NB4 (cell line): ENCODE data around the gene LRP10.

Source experiments
- DNase-seq: peaks from one replicate; pipeline ENCODE4 v3.0.0; 2010; ENCODE audit warnings: low read depth
- H3K4me3 ChIP-seq: one replicate; pipeline ENCODE4 v1.5.1; 2011; ENCODE audit warnings: mild to moderate bottlenecking, low read depth, low read length, moderate library complexity
- MYC ChIP-seq: IDR thresholded peaks from 2 replicates; pipeline ENCODE4 v1.6.1; 2011; ENCODE audit warnings: low read depth, low read length
- POLR2A ChIP-seq: IDR thresholded peaks from 2 replicates; pipeline ENCODE4 v1.6.1; 2011; ENCODE audit warnings: mild to moderate bottlenecking; ENCODE audit not compliant: insufficient read length; ENCODE audit errors: extremely low read depth
- TF ChIP-seq, protein P1 (sequence below): IDR thresholded peaks from 2 replicates; pipeline ENCODE4 v1.6.1; 2011; ENCODE audit warnings: low read depth, low read length
- TF ChIP-seq, protein P2 (sequence below): IDR thresholded peaks from one replicate; pipeline ENCODE4 v1.5.1; 2012; ENCODE audit warnings: low read depth, low read length

LRP10 gene

DNA sequence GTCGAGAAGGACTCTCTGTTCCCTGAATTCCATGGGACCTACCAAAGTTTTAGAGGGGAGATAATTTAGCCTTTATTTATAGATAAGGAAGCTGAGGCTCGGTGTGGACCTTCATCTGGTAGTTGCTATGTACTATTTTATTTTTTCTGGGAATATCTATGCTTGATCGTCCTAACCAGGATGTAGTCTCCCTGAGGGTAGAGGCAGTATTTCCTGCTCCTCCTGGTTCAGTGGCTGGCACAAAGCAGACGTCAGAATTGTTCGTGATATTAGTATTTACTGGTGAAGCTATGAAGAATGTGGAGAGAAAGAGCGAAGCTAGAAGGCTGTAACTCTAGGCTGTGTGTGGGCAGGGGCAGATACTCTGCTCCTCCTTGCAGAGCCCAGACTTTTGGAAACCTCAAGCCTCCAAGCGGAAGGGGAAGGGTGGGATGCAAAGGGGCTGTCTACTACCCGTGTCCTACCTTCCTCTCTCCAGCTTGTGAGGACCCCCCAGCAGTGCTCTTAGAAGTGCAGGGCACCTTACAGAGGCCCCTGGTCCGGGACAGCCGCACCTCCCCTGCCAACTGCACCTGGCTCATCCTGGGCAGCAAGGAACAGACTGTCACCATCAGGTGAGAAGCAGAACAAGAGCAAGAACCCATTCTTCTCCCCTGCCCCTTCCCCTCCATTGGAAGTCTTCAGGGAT, 1.4 kb downstream of the LRP10 start:
- H3K4me3 ChIP-seq: peak overlapping the region; percentile 69
- TF ChIP-seq, protein P1, sequence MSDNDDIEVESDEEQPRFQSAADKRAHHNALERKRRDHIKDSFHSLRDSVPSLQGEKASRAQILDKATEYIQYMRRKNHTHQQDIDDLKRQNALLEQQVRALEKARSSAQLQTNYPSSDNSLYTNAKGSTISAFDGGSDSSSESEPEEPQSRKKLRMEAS: no peak
- TF ChIP-seq POLR2A (no peak), MYC (no peak)
- TF ChIP-seq, protein P2, sequence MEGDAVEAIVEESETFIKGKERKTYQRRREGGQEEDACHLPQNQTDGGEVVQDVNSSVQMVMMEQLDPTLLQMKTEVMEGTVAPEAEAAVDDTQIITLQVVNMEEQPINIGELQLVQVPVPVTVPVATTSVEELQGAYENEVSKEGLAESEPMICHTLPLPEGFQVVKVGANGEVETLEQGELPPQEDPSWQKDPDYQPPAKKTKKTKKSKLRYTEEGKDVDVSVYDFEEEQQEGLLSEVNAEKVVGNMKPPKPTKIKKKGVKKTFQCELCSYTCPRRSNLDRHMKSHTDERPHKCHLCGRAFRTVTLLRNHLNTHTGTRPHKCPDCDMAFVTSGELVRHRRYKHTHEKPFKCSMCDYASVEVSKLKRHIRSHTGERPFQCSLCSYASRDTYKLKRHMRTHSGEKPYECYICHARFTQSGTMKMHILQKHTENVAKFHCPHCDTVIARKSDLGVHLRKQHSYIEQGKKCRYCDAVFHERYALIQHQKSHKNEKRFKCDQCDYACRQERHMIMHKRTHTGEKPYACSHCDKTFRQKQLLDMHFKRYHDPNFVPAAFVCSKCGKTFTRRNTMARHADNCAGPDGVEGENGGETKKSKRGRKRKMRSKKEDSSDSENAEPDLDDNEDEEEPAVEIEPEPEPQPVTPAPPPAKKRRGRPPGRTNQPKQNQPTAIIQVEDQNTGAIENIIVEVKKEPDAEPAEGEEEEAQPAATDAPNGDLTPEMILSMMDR: no peak
- no peak for DNase-seq

DNA sequence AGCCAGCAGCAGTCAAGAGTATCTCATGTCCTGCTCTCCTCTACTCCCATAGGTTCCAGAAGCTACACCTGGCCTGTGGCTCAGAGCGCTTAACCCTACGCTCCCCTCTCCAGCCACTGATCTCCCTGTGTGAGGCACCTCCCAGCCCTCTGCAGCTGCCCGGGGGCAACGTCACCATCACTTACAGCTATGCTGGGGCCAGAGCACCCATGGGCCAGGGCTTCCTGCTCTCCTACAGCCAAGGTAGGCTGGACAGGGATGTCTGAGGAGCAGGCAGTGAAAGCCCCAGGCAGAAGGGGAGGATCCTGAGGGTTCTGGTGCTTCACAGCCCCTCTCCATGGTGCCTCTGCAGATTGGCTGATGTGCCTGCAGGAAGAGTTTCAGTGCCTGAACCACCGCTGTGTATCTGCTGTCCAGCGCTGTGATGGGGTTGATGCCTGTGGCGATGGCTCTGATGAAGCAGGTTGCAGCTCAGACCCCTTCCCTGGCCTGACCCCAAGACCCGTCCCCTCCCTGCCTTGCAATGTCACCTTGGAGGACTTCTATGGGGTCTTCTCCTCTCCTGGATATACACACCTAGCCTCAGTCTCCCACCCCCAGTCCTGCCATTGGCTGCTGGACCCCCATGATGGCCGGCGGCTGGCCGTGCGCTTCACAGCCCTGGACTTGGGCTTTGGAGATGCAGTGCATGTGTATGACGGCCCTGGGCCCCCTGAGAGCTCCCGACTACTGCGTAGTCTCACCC, 3.6 kb downstream of the LRP10 start:
- TF ChIP-seq, protein P2: no peak
- no peak for TF ChIP-seq POLR2A
- H3K4me3 ChIP-seq: no peak overlapping the region
- no peak for DNase-seq

DNA sequence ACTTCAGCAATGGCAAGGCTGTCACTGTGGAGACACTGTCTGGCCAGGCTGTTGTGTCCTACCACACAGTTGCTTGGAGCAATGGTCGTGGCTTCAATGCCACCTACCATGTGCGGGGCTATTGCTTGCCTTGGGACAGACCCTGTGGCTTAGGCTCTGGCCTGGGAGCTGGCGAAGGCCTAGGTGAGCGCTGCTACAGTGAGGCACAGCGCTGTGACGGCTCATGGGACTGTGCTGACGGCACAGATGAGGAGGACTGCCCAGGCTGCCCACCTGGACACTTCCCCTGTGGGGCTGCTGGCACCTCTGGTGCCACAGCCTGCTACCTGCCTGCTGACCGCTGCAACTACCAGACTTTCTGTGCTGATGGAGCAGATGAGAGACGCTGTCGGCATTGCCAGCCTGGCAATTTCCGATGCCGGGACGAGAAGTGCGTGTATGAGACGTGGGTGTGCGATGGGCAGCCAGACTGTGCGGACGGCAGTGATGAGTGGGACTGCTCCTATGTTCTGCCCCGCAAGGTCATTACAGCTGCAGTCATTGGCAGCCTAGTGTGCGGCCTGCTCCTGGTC, 4.3 kb downstream of the LRP10 start:
- DNase-seq: no peak
- TF ChIP-seq, protein P2: no peak
- TF ChIP-seq, protein P1: no peak
- TF ChIP-seq MYC: no peak
- TF ChIP-seq POLR2A: no peak
- no peak overlapping the region for H3K4me3 ChIP-seq

DNA sequence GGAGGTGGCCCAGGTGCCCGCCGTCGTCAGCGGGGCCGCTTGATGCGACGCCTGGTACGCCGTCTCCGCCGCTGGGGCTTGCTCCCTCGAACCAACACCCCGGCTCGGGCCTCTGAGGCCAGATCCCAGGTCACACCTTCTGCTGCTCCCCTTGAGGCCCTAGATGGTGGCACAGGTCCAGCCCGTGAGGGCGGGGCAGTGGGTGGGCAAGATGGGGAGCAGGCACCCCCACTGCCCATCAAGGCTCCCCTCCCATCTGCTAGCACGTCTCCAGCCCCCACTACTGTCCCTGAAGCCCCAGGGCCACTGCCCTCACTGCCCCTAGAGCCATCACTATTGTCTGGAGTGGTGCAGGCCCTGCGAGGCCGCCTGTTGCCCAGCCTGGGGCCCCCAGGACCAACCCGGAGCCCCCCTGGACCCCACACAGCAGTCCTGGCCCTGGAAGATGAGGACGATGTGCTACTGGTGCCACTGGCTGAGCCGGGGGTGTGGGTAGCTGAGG, 5.5 kb downstream of the LRP10 start:
- TF ChIP-seq, protein P2: no peak
- TF ChIP-seq POLR2A: no peak
- TF ChIP-seq, protein P1: no peak
- TF ChIP-seq MYC: no peak
- DNase-seq: no peak

DNA sequence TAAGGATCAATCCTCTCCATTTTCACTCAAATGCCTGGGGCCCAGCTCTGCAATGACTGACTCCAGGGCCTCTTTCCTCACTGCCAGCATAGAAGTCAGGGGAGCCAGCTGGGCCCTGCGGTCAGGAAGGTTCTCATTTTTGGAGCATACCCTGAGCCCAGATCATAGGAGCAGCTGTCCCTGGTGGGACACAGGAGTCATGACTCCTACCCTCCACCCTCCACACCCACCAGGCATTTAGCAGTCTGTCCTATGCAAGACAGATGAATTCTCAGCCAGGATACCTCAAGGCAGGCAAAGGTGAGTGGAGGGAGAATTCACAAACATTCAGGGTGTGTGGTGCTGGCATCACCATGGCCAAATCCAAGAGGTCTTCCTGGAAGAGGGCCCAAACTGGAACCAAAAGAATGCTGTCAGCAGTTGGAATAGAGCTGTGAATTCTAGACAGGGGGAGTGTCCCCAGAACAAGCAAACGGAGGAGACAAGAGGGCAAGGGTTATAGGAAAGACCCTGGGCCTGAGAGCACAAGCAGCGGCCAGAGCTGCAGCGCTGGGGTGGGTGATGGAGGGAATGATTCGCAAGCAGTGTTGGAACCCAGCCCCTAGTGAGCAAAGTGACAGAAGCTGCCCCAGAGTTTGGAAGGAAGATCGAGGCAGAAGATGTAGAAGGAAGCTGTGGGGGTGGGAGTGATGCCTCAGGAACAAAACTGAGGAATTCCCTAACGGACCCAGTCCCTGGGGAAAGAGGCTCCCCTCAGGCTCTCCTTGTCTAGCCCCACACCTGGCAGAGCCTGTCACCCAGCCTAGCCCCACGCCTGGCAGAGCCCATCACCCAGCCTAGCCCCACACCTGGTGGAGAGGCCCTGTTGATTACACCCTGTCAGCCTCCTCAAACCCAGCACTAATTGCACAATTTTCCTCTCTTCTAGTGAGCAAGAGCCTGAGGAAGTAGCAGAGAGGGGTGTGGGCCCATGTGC, 7.0 kb downstream of the LRP10 start:
- no peak for DNase-seq
- H3K4me3 ChIP-seq: no peak overlapping the region

More for the DNA sequence above, 5.5 kb downstream of the LRP10 start:
- no peak overlapping the region for H3K4me3 ChIP-seq

More for the DNA sequence above, 7.0 kb downstream of the LRP10 start:
- TF ChIP-seq POLR2A: no peak
- TF ChIP-seq, protein P1: no peak
- TF ChIP-seq, protein P2: no peak
